A673 (cell line): Measurements from ENCODE around the gene FSCN2.

Experiments
- CTCF ChIP-seq: fragments of 300-800, 200-600 bp; sonication (generic); conservative IDR thresholded peaks from 2 replicates; pipeline ENCODE4 v1.5.1; 2017; ENCODE audit warnings: low read depth, mild to moderate bottlenecking, antibody characterized with exemption, low read length, moderate library complexity, mixed read lengths
- EZH2 ChIP-seq: fragments of 200-600 bp; sonication (generic); IDR thresholded peaks from 2 replicates; pipeline ENCODE4 v1.6.1; 2017; ENCODE audit warnings: borderline replicate concordance, low read depth, mild to moderate bottlenecking, mixed read lengths, antibody characterized with exemption, low read length; ENCODE audit not compliant: poor library complexity, severe bottlenecking

- TF ChIP-seq EZH2, result no peak
- TF ChIP-seq CTCF, result no peak
These were observed 51.1 kb downstream of the FSCN2 start for GRCh38 chr17:81579298-81579697.
